ENCODE measurements around the gene ANKFN1. TPM values are rescaled to one million over a fixed set of nuclear protein-coding genes. Genes with fewer than 3 reads are reported as not detected.
"Not testable (repeated sequence)": the region's sequence is repeated elsewhere in the genome, so short reads cannot be mapped to it uniquely, and the experiment has no call there.

The ANKFN1 gene
- polyA plus RNA-seq, 1 experiment, result 0.04 TPM

DNA sequence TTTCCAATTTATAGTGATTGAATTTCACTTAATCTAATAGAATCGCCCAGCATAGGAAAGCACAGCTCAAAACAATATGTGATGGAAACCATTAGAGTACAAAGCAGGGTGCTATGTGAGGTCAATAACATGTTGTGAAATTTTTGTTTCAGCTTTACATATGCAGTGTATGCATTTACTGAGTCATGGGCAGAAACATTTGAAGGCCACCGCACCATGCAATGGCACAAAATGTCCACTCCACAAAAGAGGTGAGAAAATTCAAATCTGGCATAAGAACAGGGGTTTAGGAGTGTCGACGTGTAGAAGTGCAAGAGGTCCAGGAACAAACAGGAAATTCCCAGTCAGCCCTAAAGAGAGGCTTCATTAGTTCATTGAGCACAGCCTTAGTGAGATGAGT, 131.2 kb downstream of the ANKFN1 start:
- ChIA-PET POLR2A (no interaction called here), CTCF (no interaction called here)
- H3K9me3 ChIP-seq (ENCODE audit: control insufficient read depth, insufficient read depth, low read length), result no peaks in the 10 kb centered on the region
- TF ChIP-seq, protein P1, sequence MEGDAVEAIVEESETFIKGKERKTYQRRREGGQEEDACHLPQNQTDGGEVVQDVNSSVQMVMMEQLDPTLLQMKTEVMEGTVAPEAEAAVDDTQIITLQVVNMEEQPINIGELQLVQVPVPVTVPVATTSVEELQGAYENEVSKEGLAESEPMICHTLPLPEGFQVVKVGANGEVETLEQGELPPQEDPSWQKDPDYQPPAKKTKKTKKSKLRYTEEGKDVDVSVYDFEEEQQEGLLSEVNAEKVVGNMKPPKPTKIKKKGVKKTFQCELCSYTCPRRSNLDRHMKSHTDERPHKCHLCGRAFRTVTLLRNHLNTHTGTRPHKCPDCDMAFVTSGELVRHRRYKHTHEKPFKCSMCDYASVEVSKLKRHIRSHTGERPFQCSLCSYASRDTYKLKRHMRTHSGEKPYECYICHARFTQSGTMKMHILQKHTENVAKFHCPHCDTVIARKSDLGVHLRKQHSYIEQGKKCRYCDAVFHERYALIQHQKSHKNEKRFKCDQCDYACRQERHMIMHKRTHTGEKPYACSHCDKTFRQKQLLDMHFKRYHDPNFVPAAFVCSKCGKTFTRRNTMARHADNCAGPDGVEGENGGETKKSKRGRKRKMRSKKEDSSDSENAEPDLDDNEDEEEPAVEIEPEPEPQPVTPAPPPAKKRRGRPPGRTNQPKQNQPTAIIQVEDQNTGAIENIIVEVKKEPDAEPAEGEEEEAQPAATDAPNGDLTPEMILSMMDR (IDR thresholded peaks at IDR 0.05; ENCODE audit: low read depth, low read length), result no peak
- no peak overlapping the region for H3K4me3 ChIP-seq (ENCODE audit: low read depth, low read length)
- H3K27ac ChIP-seq (ENCODE audit: low read depth, low read length), result no peak overlapping the region
- DNase-seq (ENCODE audit: low read depth, low spot score), result no peak
- H3K27me3 ChIP-seq (ENCODE audit: control insufficient read depth, insufficient read depth, low read length), result no peaks in the 10 kb centered on the region

DNA sequence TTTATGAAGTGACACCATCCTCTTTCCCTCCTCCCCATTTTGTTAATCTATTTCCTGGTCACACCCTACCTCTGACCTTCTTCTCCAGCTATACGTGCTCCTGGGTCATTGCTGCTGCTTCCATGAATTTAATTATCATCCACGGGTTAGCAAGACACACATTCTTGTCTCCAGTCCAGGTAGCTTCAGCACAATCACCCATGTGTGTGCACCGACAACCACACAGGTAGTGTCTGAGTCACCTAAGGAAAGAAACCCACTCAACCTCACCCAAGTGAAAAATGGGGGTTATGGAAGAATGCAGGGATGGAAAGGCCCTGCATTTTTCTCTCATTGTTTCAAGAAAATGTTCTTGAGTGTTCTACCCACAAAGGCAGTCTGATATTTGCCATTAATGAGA, 135.5 kb downstream of the ANKFN1 start:
- H3K4me3 ChIP-seq (ENCODE audit: low read depth, low read length); CTCF ChIA-PET; POLR2A ChIA-PET; DNase-seq (ENCODE audit: low read depth, low spot score); H3K27me3 ChIP-seq (ENCODE audit: control insufficient read depth, insufficient read depth, low read length); H3K9me3 ChIP-seq (ENCODE audit: control insufficient read depth, insufficient read depth, low read length); H3K27ac ChIP-seq (ENCODE audit: low read depth, low read length): not testable (repeated sequence)

DNA sequence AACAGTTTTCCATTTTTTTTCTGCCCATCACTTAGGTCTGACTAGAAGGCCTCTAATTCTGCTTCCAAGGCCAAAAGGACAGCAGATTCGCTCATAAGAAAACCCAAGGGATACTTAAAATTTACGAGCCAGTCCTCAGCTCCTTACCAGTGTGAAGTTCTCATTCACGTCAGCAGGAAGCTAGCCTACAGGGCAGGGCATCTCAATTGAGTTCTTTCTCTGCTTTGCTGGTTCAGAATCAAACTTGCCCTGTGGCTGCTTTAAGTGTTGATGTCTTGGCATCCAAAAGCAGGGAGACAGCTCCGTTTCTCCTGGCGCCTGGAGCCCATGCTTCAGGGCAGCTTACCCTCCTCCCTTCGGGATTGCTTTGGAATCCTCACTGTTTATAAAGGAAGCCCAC, 136.0 kb downstream of the ANKFN1 start:
- no peak for DNase-seq (ENCODE audit: low read depth, low spot score)
- Histone ChIP-seq H3K27ac (ENCODE audit: low read depth, low read length) (no peak overlapping the region), H3K4me3 (ENCODE audit: low read depth, low read length) (no peak overlapping the region), H3K9me3 (ENCODE audit: control insufficient read depth, insufficient read depth, low read length) (no peaks in the 10 kb centered on the region), H3K27me3 (ENCODE audit: control insufficient read depth, insufficient read depth, low read length) (no peaks in the 10 kb centered on the region)
- CTCF ChIA-PET, result no interaction called here
- POLR2A ChIA-PET, result no interaction called here
- TF ChIP-seq, protein P1 (IDR thresholded peaks at IDR 0.05; ENCODE audit: low read depth, low read length), result no peak

DNA sequence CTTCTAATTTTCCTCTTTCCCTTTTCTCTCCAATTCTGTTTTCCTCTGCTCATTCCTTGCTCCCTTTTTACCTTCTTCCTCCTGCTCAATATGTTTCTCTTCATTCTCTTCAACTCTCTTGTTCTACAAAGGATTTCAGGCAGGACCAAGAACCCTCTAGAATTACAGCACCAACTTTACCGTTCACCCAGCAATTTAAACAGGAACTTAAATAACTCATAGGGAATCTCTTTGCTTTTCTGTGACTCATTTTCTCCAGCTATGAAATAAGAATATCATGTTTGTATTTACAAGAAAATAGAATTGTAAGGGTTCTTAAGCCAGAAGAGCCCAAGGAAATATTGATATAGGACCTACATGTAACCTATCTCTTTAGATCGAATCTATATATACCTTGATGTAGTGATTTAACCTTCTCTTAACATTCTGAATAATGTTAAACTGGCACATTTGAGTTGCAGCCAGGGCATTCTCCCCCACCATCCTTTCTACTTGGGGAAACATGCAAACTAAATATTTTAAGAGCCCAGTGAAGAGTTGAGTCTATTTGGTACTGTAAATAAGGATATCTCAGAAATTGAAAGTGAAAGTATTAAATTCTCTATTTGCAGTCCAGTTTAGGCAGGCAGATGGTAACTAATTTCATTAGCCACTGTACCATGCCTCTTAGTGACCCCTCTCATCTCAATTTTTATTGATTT, 137.0 kb downstream of the ANKFN1 start:
- Histone ChIP-seq H3K27ac (ENCODE audit: low read depth, low read length) (no peak overlapping the region), H3K9me3 (ENCODE audit: control insufficient read depth, insufficient read depth, low read length) (no peaks in the 10 kb centered on the region), H3K4me3 (ENCODE audit: low read depth, low read length) (no peak overlapping the region), H3K27me3 (ENCODE audit: control insufficient read depth, insufficient read depth, low read length) (no peaks in the 10 kb centered on the region)
- DNase-seq (ENCODE audit: low read depth, low spot score), result no peak
- ChIA-PET CTCF (no interaction called here), POLR2A (no interaction called here)
- TF ChIP-seq, protein P1 (IDR thresholded peaks at IDR 0.05; ENCODE audit: low read depth, low read length), result no peak

DNA sequence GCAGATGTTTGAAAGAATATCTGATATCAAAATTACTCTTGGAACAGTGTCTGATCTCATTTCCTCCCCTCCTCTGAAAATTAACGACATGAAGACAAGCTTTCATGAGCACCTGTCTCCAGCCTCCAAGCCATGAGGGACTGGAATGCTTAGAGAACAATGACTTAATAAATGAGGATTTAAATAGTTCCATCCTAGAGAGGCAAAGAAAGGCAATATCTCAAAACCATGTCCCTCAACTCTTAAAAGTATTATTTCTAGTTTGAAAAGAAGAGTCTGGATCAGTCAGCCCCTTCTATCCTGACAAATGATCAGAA, 137.5 kb downstream of the ANKFN1 start:
- Histone ChIP-seq H3K27ac (ENCODE audit: low read depth, low read length) (no peak overlapping the region), H3K27me3 (ENCODE audit: control insufficient read depth, insufficient read depth, low read length) (no peaks in the 10 kb centered on the region), H3K4me3 (ENCODE audit: low read depth, low read length) (no peak overlapping the region), H3K9me3 (ENCODE audit: control insufficient read depth, insufficient read depth, low read length) (no peaks in the 10 kb centered on the region)
- DNase-seq (ENCODE audit: low read depth, low spot score), result no peak
- POLR2A ChIA-PET, result no interaction called here
- CTCF ChIA-PET, result no interaction called here
- TF ChIP-seq, protein P1 (IDR thresholded peaks at IDR 0.05; ENCODE audit: low read depth, low read length), result no peak

All from AG04450 (cell line).